ENCODE data around the gene GLTP. TPM values are rescaled to one million over a fixed set of nuclear protein-coding genes. Genes with fewer than 3 reads are reported as not detected.
"Not testable (repeated sequence)": the region's sequence is repeated elsewhere in the genome, so short reads cannot be mapped to it uniquely, and the experiment has no call there.

Gene GLTP
- total RNA-seq, 1 donor from 2014 or later = 51.0 TPM

GRCh38 chr12:109857715-109858114 is 22.6 kb downstream of the GLTP start:
- DNase-seq (ENCODE audit: low spot score) (no peak), ATAC-seq (no peak)
- intact Hi-C loops (cut with DNase I) = no loop called here

- ATAC-seq (no peak), DNase-seq (ENCODE audit: low spot score) (no peak)
- intact Hi-C loops (cut with DNase I) = no loop called here
Observed at GRCh38 chr12:109855377-109855776, 25.0 kb downstream of the GLTP start.

- DNase-seq (ENCODE audit: low spot score); ATAC-seq; intact Hi-C loops (cut with DNase I): not testable (repeated sequence)
Observed at GRCh38 chr12:109850518-109850917, 29.8 kb downstream of the GLTP start.

GRCh38 chr12:109847142-109847735 is 33.1 kb downstream of the GLTP start:
- no peak for ATAC-seq
- DNase-seq (ENCODE audit: low spot score) = no peak
- intact Hi-C loops (cut with DNase I) = no loop called here

GRCh38 chr12:109845824-109846205 is 34.5 kb downstream of the GLTP start:
- no peak for ATAC-seq
- intact Hi-C loops (cut with DNase I) = no loop called here
- no peak for DNase-seq (ENCODE audit: low spot score)

GRCh38 chr12:109844983-109845823 is 35.1 kb downstream of the GLTP start:
- ATAC-seq (peak; percentile 97), DNase-seq (ENCODE audit: low spot score) (peak; percentile 93)
- intact Hi-C loops (cut with DNase I) = no loop called here

GRCh38 chr12:109844091-109844490 is 36.2 kb downstream of the GLTP start:
- DNase-seq (ENCODE audit: low spot score) = no peak
- intact Hi-C loops (cut with DNase I) = no loop called here
- ATAC-seq = no peak

GRCh38 chr12:109842021-109842420 is 38.3 kb downstream of the GLTP start:
- ATAC-seq (no peak), DNase-seq (ENCODE audit: low spot score) (no peak)
- intact Hi-C loops (cut with DNase I) = no loop called here

GRCh38 chr12:109841356-109841755 is 39.0 kb downstream of the GLTP start:
- DNase-seq (ENCODE audit: low spot score) = no peak
- ATAC-seq = no peak
- intact Hi-C loops (cut with DNase I) = no loop called here

GRCh38 chr12:109840305-109841074 is 39.9 kb downstream of the GLTP start:
- ATAC-seq (no peak), DNase-seq (ENCODE audit: low spot score) (no peak)
- intact Hi-C loops (cut with DNase I) = no loop called here

- intact Hi-C loops (cut with DNase I) = no loop called here
- DNase-seq (ENCODE audit: low spot score) = no peak
- ATAC-seq = no peak
Observed at GRCh38 chr12:109839444-109839843, 40.9 kb downstream of the GLTP start.

- no peak for DNase-seq (ENCODE audit: low spot score)
- intact Hi-C loops (cut with DNase I) = no loop called here
- ATAC-seq = no peak
Observed at GRCh38 chr12:109836916-109837315, 43.4 kb downstream of the GLTP start.

GRCh38 chr12:109835827-109836226 is 44.5 kb downstream of the GLTP start:
- ATAC-seq (no peak), DNase-seq (ENCODE audit: low spot score) (no peak)
- intact Hi-C loops (cut with DNase I) = no loop called here

GRCh38 chr12:109833307-109834189 is 46.8 kb downstream of the GLTP start, which contains the start of gene TRPV4:
TSS of gene TRPV4 (minus strand) at chr12:109833398. CDS start at chr12:109814796, 18,602 bp downstream.
- intact Hi-C loops (cut with DNase I) = no loop called here
- no peak for DNase-seq (ENCODE audit: low spot score)
- peak; percentile 32 for ATAC-seq

GRCh38 chr12:109832541-109833306 is 47.6 kb downstream of the GLTP start:
- intact Hi-C loops (cut with DNase I) = no loop called here
- ATAC-seq = no peak
- no peak for DNase-seq (ENCODE audit: low spot score)

GRCh38 chr12:109831929-109832328 is 48.4 kb downstream of the GLTP start:
- intact Hi-C loops (cut with DNase I) = no loop called here
- ATAC-seq (no peak), DNase-seq (ENCODE audit: low spot score) (no peak)

GRCh38 chr12:109831365-109831764 is 49.0 kb downstream of the GLTP start:
- DNase-seq (ENCODE audit: low spot score) = no peak
- intact Hi-C loops (cut with DNase I) = no loop called here
- ATAC-seq = no peak

GRCh38 chr12:109830718-109831117 is 49.6 kb downstream of the GLTP start:
- ATAC-seq (no peak), DNase-seq (ENCODE audit: low spot score) (no peak)
- intact Hi-C loops (cut with DNase I) = no loop called here
